SK-N-SH (cell line): Measurements from ENCODE around the gene SLC25A26. TPM values are rescaled to one million over a fixed set of nuclear protein-coding genes. Genes with fewer than 3 reads are reported as not detected.

Source experiments
- CTCF ChIA-PET: fragments of 300-600, 350-600 bp; formaldehyde crosslinking; extraction: SDS; loops from one replicate; lab custom pipeline; 2021; lab: Yijun Ruan, JAX
- POLR2A ChIA-PET: fragments of 350-600 bp; sonication (Branson Sonifier 250); formaldehyde crosslinking; extraction: SDS; loops from one replicate; lab custom pipeline; 2020; ENCODE audit warnings: antibody characterized with exemption, inconsistent platforms; lab: Yijun Ruan, JAX
- DNase-seq: peaks from one replicate; pipeline ENCODE4 v3.0.0; 2012
- H2AFZ ChIP-seq: fragments of 200-600 bp; sonication (generic); 2 replicates; pipeline ENCODE4 v1.8.1; 2016; ENCODE audit warnings: antibody characterized with exemption, mild to moderate bottlenecking, low read depth
- H3F3A ChIP-seq: fragments of 200-600 bp; sonication (generic); replicated peaks from 2 replicates; pipeline ENCODE3; 2016; ENCODE audit warnings: antibody characterized with exemption, mild to moderate bottlenecking; ENCODE audit not compliant: insufficient read depth
- H3K27ac ChIP-seq, 2 experiments: fragments of 200-500 bp in 1 of 2; fragments of 200-600 bp in 1 of 2; sonication (Bioruptor generic) in 1 of 2; sonication (generic), shearing (Covaris generic) in 1 of 2; 2 replicates each; pipeline versions ENCODE4 v1.5.1 to v1.6.1; 2014 to 2016; ENCODE audit warnings: low read depth in 2 of 2, inconsistent platforms in 1 of 2, low read length in 1 of 2, mild to moderate bottlenecking in 1 of 2, mixed read lengths in 1 of 2
- H3K27me3 ChIP-seq: fragments of 200-600 bp; sonication (generic), shearing (Covaris generic); 2 replicates; pipeline ENCODE4 v1.6.1; 2016; ENCODE audit warnings: mixed run types; ENCODE audit not compliant: insufficient read depth
- H3K36me3 ChIP-seq, 2 experiments: fragments of 200-500 bp in 1 of 2; fragments of 200-600 bp in 1 of 2; sonication (Bioruptor generic) in 1 of 2; sonication (generic) in 1 of 2; replicated peaks in 1 of 2; 2 replicates each; pipeline versions ENCODE3 to v1.5.1; 2014 to 2016; ENCODE audit warnings: low read length in 1 of 2, mild to moderate bottlenecking in 1 of 2; ENCODE audit not compliant: insufficient read depth in 2 of 2, control insufficient read depth in 1 of 2
- H3K4me1 ChIP-seq, 2 experiments: fragments of 200-500 bp in 1 of 2; fragments of 200-600 bp in 1 of 2; sonication (Bioruptor generic) in 1 of 2; sonication (generic), shearing (Covaris generic) in 1 of 2; 2 replicates each; pipeline versions ENCODE4 v1.5.1 to v1.6.1; 2014 to 2016; ENCODE audit warnings: low read depth in 1 of 2, low read length in 1 of 2, mixed run types in 1 of 2; ENCODE audit not compliant: insufficient read depth in 2 of 2, control insufficient read depth in 1 of 2
- H3K4me2 ChIP-seq: fragments of 200-600 bp; sonication (generic), shearing (Covaris generic); 2 replicates; pipeline ENCODE4 v1.6.1; 2017; ENCODE audit warnings: mixed run types
- H3K4me3 ChIP-seq, 2 experiments: fragments of 200-500 bp in 1 of 2; fragments of 200-600 bp in 1 of 2; sonication (Bioruptor generic) in 1 of 2; sonication (generic), shearing (Covaris generic) in 1 of 2; 2 replicates each; pipeline versions ENCODE4 v1.5.1 to v1.8.1; 2014 to 2016; ENCODE audit warnings: low read depth in 2 of 2, inconsistent platforms in 1 of 2, low read length in 1 of 2, mild to moderate bottlenecking in 1 of 2, mixed read lengths in 1 of 2, moderate library complexity in 1 of 2
- H3K79me2 ChIP-seq: fragments of 200-600 bp; sonication (generic); 2 replicates; pipeline ENCODE4 v1.8.1; 2017; ENCODE audit warnings: mild to moderate bottlenecking; ENCODE audit not compliant: insufficient read depth
- H3K9ac ChIP-seq: fragments of 200-600 bp; sonication (generic); 2 replicates; pipeline ENCODE4 v1.6.1; 2017; ENCODE audit warnings: mixed run types
- H3K9me2 ChIP-seq: fragments of 200-600 bp; sonication (generic); 2 replicates; pipeline ENCODE4 v1.6.1; 2017; ENCODE audit warnings: mixed run types
- H3K9me3 ChIP-seq: fragments of 200-600 bp; sonication (generic); 2 replicates; pipeline ENCODE4 v1.6.1; 2017; ENCODE audit warnings: mixed run types, mild to moderate bottlenecking, moderate library complexity
- H4K20me1 ChIP-seq: fragments of 200-600 bp; sonication (generic); 2 replicates; pipeline ENCODE4 v1.6.1; 2017; ENCODE audit warnings: mild to moderate bottlenecking, mixed run types; ENCODE audit not compliant: insufficient read depth
- CHD2 ChIP-seq: fragments of 150-350 bp; IDR thresholded peaks from 2 replicates; pipeline ENCODE4 v1.6.1; 2018; ENCODE audit warnings: low read length; ENCODE audit not compliant: partially characterized antibody
- EP300 ChIP-seq, 2 experiments: IDR thresholded peaks; 2 replicates each; pipeline versions ENCODE4 v1.4.0 to v1.6.1; 2012; ENCODE audit warnings: borderline replicate concordance in 1 of 2, low read depth in 1 of 2, low read length in 1 of 2
- FOSL2 ChIP-seq: IDR thresholded peaks from 2 replicates; pipeline ENCODE4 v1.4.0; 2012; ENCODE audit warnings: low read depth, mild to moderate bottlenecking, moderate library complexity, borderline replicate concordance
- FOXM1 ChIP-seq: IDR thresholded peaks from 2 replicates; pipeline ENCODE4 v1.4.0; 2012; ENCODE audit warnings: low read depth, mild to moderate bottlenecking
- GATA2 ChIP-seq: sonication (generic); formaldehyde crosslinking; IDR thresholded peaks from 2 replicates; pipeline ENCODE4 v1.5.0; 2020; ENCODE audit warnings: mild to moderate bottlenecking, missing genetic modification reagents
- MXI1 ChIP-seq: IDR thresholded peaks from 2 replicates; pipeline ENCODE4 v1.6.1; 2012; ENCODE audit warnings: mild to moderate bottlenecking, low read depth, low read length, improper control_type of control experiment
- NRF1 ChIP-seq: IDR thresholded peaks from 2 replicates; pipeline ENCODE4 v1.6.1; 2012; ENCODE audit warnings: low read depth, mild to moderate bottlenecking, low read length
- PBX3 ChIP-seq: IDR thresholded peaks from 2 replicates; pipeline ENCODE4; 2012
- RAD21 ChIP-seq: IDR thresholded peaks from 2 replicates; pipeline ENCODE4 v1.6.1; 2012; ENCODE audit warnings: mild to moderate bottlenecking, low read length
- RFX5 ChIP-seq: IDR thresholded peaks from 2 replicates; pipeline ENCODE4 v1.6.1; 2012; ENCODE audit warnings: mild to moderate bottlenecking, improper control_type of control experiment, low read length
- TAF1 ChIP-seq: IDR thresholded peaks from 2 replicates; pipeline ENCODE4 v1.6.1; 2012; ENCODE audit warnings: low read depth, mild to moderate bottlenecking, low read length, moderate library complexity, borderline replicate concordance
- USF2 ChIP-seq: fragments of 150-350 bp; IDR thresholded peaks from 2 replicates; pipeline ENCODE4 v1.6.1; 2017; ENCODE audit warnings: antibody characterized with exemption, low read length, low read depth, borderline replicate concordance
- YY1 ChIP-seq: IDR thresholded peaks from 2 replicates; pipeline ENCODE4 v1.4.0; 2012; ENCODE audit warnings: low read depth, mild to moderate bottlenecking
- WGBS: methylation state at CpG from one replicate; pipeline ENCODE4 v1.1.6; 2017; ENCODE audit warnings: low lambda C conversion rate; 5-methylcytosine and 5-hydroxymethylcytosine counted together
- polyA plus RNA-seq, 3 experiments: library from polyadenylated mRNA; depleted of rRNA; stranded (reverse); fragments of >200 nt; gene quantifications; 2 replicates each; pipeline ENCODE4 v1.2.3, GENCODE V29; 2012
- TF ChIP-seq, protein P1 (sequence below): IDR thresholded peaks from 2 replicates; pipeline ENCODE4 v1.4.0; 2012; ENCODE audit warnings: low read depth, borderline replicate concordance
- TF ChIP-seq, protein P2 (sequence below): IDR thresholded peaks from 2 replicates; pipeline ENCODE4 v1.4.0; 2012; ENCODE audit warnings: low read depth, borderline replicate concordance

The SLC25A26 gene
- polyA plus RNA-seq, 1 of the 3 experiments (the other 2 are of a cell fraction): 31.8 TPM

DNA sequence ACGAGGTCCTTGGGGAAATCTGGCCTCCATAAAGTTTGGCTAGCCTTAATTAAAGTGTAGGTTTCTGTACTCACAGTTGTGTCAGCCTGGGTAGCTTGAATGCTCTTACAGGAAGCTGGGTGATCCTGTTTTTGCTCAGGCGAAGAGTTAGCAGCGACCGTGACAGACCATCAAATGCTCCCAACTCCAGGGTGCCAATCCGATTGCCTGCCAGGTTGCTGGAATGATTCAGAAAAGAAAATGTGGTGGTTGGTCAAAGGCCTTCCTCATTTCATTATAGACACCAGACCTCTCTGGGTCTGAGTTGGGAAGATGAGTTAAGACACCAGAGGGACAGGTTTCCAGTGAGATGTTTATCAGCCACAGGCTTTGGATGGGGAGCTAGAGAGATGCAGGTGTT lies 194.0 kb downstream of the SLC25A26 start:
- Histone ChIP-seq H3K27me3 (no peaks in the 10 kb centered on the region), H3F3A (no peaks in the 10 kb centered on the region), H3K4me1 (no peaks in the 10 kb centered on the region; a peak in 1 of 4 replicates), H3K4me3 (no peak overlapping the region), H3K9me3 (no peaks in the 10 kb centered on the region), H3K9me2 (no peaks in the 10 kb centered on the region), H3K36me3 (no peaks in the 10 kb centered on the region), H4K20me1 (no peaks in the 10 kb centered on the region), H3K9ac (no peak overlapping the region), H3K4me2 (no peak overlapping the region), H2AFZ (no peak overlapping the region), H3K27ac (no peak overlapping the region), H3K79me2 (no peaks in the 10 kb centered on the region)
- no peak for DNase-seq
- 99% methylated on average over 5 of the region's 5 CpGs for WGBS
- ChIA-PET POLR2A (no interaction called here), CTCF (interaction anchor here (1.0 to 1.5 kb wide), 3 partner anchors 35 to 407 kb away, joined by 3 read pairs; no protein-coding TSS in a partner anchor)
- no peak for TF ChIP-seq GATA2 (CRISPR knock-in tag)
- no peak for TF ChIP-seq YY1
- no peak for TF ChIP-seq MXI1
- no peak for TF ChIP-seq FOXM1
- no peak for TF ChIP-seq TAF1
- no peak for TF ChIP-seq CHD2
- no peak for TF ChIP-seq RFX5
- no peak for TF ChIP-seq PBX3
- TF ChIP-seq USF2: no peak
- no peak for TF ChIP-seq FOSL2
- TF ChIP-seq, protein P1, sequence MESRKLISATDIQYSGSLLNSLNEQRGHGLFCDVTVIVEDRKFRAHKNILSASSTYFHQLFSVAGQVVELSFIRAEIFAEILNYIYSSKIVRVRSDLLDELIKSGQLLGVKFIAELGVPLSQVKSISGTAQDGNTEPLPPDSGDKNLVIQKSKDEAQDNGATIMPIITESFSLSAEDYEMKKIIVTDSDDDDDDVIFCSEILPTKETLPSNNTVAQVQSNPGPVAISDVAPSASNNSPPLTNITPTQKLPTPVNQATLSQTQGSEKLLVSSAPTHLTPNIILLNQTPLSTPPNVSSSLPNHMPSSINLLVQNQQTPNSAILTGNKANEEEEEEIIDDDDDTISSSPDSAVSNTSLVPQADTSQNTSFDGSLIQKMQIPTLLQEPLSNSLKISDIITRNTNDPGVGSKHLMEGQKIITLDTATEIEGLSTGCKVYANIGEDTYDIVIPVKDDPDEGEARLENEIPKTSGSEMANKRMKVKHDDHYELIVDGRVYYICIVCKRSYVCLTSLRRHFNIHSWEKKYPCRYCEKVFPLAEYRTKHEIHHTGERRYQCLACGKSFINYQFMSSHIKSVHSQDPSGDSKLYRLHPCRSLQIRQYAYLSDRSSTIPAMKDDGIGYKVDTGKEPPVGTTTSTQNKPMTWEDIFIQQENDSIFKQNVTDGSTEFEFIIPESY: no peak
- no peak for TF ChIP-seq NRF1
- no peak for TF ChIP-seq EP300 (IDR thresholded peaks at IDR 0.05; ENCODE audit: borderline replicate concordance in 1 of 2, low read depth in 1 of 2, low read length in 1 of 2)
- TF ChIP-seq, protein P2, sequence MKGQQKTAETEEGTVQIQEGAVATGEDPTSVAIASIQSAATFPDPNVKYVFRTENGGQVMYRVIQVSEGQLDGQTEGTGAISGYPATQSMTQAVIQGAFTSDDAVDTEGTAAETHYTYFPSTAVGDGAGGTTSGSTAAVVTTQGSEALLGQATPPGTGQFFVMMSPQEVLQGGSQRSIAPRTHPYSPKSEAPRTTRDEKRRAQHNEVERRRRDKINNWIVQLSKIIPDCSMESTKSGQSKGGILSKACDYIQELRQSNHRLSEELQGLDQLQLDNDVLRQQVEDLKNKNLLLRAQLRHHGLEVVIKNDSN: no peak
- no peak for TF ChIP-seq RAD21
